ENCODE data around the gene TTK. TPM values are rescaled to one million over a fixed set of nuclear protein-coding genes. Genes with fewer than 3 reads are reported as not detected.

Gene TTK
- 0.25 TPM for total RNA-seq
- long read RNA-seq: 0 reads

DNA sequence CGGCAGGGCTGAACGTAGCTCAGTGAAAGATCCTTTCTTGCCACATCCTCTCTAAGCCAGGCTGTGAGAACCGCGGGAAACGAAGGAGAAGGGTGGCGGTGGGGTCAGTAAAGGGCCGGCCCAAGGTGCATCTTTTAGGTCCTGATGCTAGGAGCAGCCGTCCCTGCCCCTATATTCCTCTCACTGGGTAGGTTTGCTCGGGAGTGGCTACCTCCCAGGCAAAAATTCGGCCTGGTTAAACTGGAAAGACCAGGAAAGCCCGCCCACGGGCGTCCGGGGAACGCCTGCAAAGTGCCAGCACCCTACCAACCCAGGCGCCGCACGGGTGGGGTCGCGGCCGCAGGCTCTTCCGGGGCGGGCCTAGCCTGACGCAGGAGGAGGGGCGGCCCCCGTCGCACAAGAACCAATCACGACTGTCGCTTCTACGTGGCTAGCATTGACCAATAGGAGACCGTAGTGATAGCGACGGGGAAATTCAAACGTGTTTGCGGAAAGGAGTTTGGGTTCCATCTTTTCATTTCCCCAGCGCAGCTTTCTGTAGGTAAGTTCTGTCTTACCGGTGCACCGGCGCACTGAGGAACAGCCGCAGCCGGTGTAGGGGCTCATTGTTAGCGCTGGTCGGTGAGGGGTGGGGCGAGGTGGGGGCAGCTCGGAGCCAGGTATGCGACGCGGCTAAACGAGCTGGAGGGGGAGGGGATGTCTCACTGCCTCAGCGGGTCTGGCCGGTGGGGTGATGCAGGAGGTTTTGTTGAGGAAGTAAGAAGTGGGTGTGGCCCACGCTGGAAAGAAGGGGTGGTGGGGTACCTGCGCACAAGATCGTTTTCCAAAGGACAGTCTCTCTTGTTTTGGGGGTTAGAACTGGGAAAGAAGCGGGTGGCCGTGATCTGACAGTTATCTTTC is at the start of gene TTK:
Gene TTK (plus strand): TSS at position 477 of the 900 bp plus-strand sequence. CDS start 1,195 bp downstream, outside the sequence.
- intact Hi-C loops (cut with micrococcal nuclease): no loop called here
- TF ChIP-seq, protein P1, sequence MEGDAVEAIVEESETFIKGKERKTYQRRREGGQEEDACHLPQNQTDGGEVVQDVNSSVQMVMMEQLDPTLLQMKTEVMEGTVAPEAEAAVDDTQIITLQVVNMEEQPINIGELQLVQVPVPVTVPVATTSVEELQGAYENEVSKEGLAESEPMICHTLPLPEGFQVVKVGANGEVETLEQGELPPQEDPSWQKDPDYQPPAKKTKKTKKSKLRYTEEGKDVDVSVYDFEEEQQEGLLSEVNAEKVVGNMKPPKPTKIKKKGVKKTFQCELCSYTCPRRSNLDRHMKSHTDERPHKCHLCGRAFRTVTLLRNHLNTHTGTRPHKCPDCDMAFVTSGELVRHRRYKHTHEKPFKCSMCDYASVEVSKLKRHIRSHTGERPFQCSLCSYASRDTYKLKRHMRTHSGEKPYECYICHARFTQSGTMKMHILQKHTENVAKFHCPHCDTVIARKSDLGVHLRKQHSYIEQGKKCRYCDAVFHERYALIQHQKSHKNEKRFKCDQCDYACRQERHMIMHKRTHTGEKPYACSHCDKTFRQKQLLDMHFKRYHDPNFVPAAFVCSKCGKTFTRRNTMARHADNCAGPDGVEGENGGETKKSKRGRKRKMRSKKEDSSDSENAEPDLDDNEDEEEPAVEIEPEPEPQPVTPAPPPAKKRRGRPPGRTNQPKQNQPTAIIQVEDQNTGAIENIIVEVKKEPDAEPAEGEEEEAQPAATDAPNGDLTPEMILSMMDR (IDR thresholded peaks at IDR 0.05; ENCODE audit: borderline replicate concordance): no peak
- DNase-seq: peak; percentile 91
- H3K9me3 ChIP-seq (replicated peaks): no peaks in the 10 kb centered on the region
- peak within 1 kb of the TSS; percentile 76 for H3K4me3 ChIP-seq
- H3K27me3 ChIP-seq (ENCODE audit: low read depth): no peaks in the 10 kb centered on the region
- H3K27ac ChIP-seq (replicated peaks): peak within 1 kb of the TSS; percentile 86
- peaks cover 18% of the 10 kb centered on the region for H3K4me1 ChIP-seq
- H3K36me3 ChIP-seq: no peaks in the 10 kb centered on the region

DNA sequence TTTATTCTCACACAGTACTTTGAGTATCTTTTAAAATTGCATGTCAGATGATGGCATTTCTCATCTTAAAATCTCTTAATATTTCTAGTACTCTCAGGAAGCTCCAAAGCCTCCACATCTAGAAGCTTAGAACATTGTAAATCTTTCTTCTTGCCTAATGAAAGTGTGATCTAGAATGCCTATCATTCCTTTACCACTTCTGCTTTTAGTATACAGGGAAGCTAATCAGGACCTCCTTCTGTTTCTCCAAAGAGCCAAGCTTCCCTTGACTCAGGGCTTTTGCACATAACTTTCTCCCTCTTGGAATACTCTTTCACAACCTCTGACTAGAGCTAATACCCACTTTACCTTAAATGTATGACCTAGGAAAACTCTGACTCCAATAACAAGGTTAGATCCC is 49.6 kb upstream of the TTK start:
- H3K4me1 ChIP-seq: no peaks in the 10 kb centered on the region
- H3K36me3 ChIP-seq: no peaks in the 10 kb centered on the region
- H3K9me3 ChIP-seq (replicated peaks): peaks cover 3% of the 10 kb centered on the region
- TF ChIP-seq, protein P1 (IDR thresholded peaks at IDR 0.05; ENCODE audit: borderline replicate concordance): no peak
- H3K27ac ChIP-seq (replicated peaks): no peak overlapping the region
- no peak for DNase-seq
- peaks cover 19% of the 10 kb centered on the region for H3K27me3 ChIP-seq (ENCODE audit: low read depth)
- intact Hi-C loops (cut with micrococcal nuclease): no loop called here
- H3K4me3 ChIP-seq: no peak overlapping the region

DNA sequence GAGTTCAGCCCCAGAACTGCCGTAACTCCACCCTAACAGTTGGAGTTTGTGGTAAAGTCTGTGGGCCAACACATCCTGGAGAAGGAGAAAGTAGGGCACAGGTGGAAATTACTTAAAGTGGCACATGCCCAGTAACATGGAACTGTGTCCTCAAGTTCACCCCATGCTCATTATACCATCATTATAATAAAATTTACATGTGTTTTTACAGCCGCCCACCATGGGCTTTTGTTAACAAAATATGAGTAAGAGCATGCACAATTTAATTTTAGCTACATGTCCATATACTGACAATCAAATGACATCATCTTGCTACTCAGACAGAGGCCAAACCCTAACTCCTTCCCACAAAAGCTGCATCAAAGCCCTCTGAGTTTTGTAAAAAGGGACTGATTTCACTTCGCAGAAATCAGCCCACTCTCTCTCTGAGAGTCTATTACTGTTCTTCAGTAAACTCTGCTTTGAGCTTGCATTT is 39.8 kb upstream of the TTK start:
- no peaks in the 10 kb centered on the region for H3K4me1 ChIP-seq
- TF ChIP-seq, protein P1 (IDR thresholded peaks at IDR 0.05; ENCODE audit: borderline replicate concordance): no peak
- H3K27ac ChIP-seq (replicated peaks): no peak overlapping the region
- no peak for DNase-seq
- H3K9me3 ChIP-seq (replicated peaks): peaks cover 40% of the 10 kb centered on the region
- no peaks in the 10 kb centered on the region for H3K36me3 ChIP-seq
- no peaks in the 10 kb centered on the region for H3K27me3 ChIP-seq (ENCODE audit: low read depth)
- intact Hi-C loops (cut with micrococcal nuclease): no loop called here
- H3K4me3 ChIP-seq: no peak overlapping the region

DNA sequence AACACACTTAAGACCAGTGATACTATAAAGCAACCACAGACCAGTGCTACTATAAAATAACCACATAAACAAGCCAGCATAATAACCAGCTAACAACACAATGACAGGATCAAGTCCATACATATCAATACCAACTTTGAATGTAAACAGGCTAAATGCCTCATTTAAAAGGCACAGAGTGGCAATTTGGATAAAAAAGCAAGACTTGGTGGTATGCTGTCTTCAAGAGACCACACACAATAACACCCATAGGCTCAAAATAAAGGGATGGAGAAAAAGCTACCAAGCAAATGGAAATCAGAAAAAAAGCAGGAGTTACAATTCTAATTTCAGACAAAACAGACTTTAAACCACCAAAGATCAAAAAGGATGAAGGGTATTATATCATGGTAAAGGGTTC is 37.3 kb upstream of the TTK start:
- Histone ChIP-seq H3K4me3 (no peak overlapping the region), H3K27me3 (ENCODE audit: low read depth) (no peaks in the 10 kb centered on the region), H3K36me3 (no peaks in the 10 kb centered on the region), H3K27ac (replicated peaks) (no peak overlapping the region), H3K4me1 (no peaks in the 10 kb centered on the region), H3K9me3 (replicated peaks) (peaks cover 65% of the 10 kb centered on the region)
- TF ChIP-seq, protein P1 (IDR thresholded peaks at IDR 0.05; ENCODE audit: borderline replicate concordance): no peak
- no peak for DNase-seq
- intact Hi-C loops (cut with micrococcal nuclease): no loop called here

DNA sequence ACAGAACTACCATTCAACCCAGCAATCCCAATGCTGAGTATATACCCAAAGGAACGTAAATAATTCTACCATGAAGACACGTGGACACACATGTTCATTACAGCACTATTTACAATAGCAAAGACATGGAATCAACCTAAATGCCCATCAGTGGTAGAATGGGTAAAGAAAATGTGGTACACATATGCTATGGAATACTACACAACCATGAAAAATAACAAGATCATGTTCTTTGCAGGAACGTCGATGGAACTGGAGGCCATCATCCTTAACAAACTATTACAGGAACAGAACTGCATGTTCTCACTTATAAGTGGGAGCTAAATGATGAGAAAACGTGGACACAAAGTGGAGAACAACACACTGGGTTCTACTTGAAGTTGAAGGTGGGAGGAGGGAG is 34.7 kb upstream of the TTK start:
- DNase-seq: no peak
- H3K4me1 ChIP-seq: no peaks in the 10 kb centered on the region

More for the DNA sequence above, 34.7 kb upstream of the TTK start:
- Histone ChIP-seq H3K36me3 (no peaks in the 10 kb centered on the region), H3K27ac (replicated peaks) (no peak overlapping the region), H3K9me3 (replicated peaks) (peaks cover 60% of the 10 kb centered on the region), H3K27me3 (ENCODE audit: low read depth) (no peaks in the 10 kb centered on the region), H3K4me3 (no peak overlapping the region)
- TF ChIP-seq, protein P1 (IDR thresholded peaks at IDR 0.05; ENCODE audit: borderline replicate concordance): no peak
- intact Hi-C loops (cut with micrococcal nuclease): no loop called here
